Liver (tissue), 9 donors: Measurements from ENCODE around the gene PIP4K2A. TPM values are rescaled to one million over a fixed set of nuclear protein-coding genes. Genes with fewer than 3 reads are reported as not detected.
A peak's percentile ranks its signal among the peaks of the same experiment; 100 is the strongest.

Source experiments
- DNase-seq: peaks from one replicate; pipeline ENCODE4 v3.0.0-alpha.2; 2017; ENCODE audit warnings: low spot score
- H3K27ac ChIP-seq, 2 donors: one replicate each; pipeline ENCODE4 v1.7.0; 2013; ENCODE audit warnings: inconsistent platforms in 2 of 2, low read length in 2 of 2, control low read depth in 1 of 2, low read depth in 1 of 2, mild to moderate bottlenecking in 1 of 2
- H3K27me3 ChIP-seq, 4 donors: one replicate each; pipeline versions ENCODE4 v1.6.1 to v1.7.0; 2013; ENCODE audit warnings: low read length in 3 of 4, inconsistent platforms in 1 of 4, mild to moderate bottlenecking in 1 of 4, moderate library complexity in 1 of 4; ENCODE audit not compliant: control insufficient read depth in 4 of 4, insufficient read depth in 4 of 4
- H3K36me3 ChIP-seq, 4 donors: one replicate each; pipeline versions ENCODE4 v1.6.1 to v1.7.0; 2013; ENCODE audit warnings: low read length in 3 of 4, mild to moderate bottlenecking in 3 of 4, low read depth in 1 of 4, moderate library complexity in 1 of 4; ENCODE audit not compliant: control insufficient read depth in 4 of 4, insufficient read depth in 3 of 4
- H3K4me1 ChIP-seq, 4 donors: one replicate each; pipeline versions ENCODE4 v1.6.1 to v1.7.0; 2013; ENCODE audit warnings: low read length in 3 of 4, mild to moderate bottlenecking in 3 of 4, moderate library complexity in 1 of 4; ENCODE audit not compliant: control insufficient read depth in 4 of 4, insufficient read depth in 4 of 4
- H3K4me3 ChIP-seq, 3 donors: one replicate each; pipeline versions ENCODE4 v1.6.1 to v1.7.0; 2013; ENCODE audit warnings: low read length in 3 of 3, control low read depth in 1 of 3, low read depth in 1 of 3, mild to moderate bottlenecking in 1 of 3
- H3K9ac ChIP-seq, 2 donors: one replicate each; pipeline ENCODE4 v1.7.0; 2013; ENCODE audit warnings: low read length in 2 of 2, mild to moderate bottlenecking in 2 of 2, moderate library complexity in 2 of 2, control low read depth in 1 of 2, low read depth in 1 of 2
- H3K9me3 ChIP-seq, 4 donors: one replicate each; pipeline versions ENCODE4 v1.6.1 to v1.7.0; 2013; ENCODE audit warnings: low read length in 3 of 4; ENCODE audit not compliant: control insufficient read depth in 4 of 4
- ATF3 ChIP-seq: IDR thresholded peaks from 2 replicates; pipeline ENCODE4 v1.6.1; 2016; ENCODE audit warnings: antibody characterized with exemption
- CTCF ChIP-seq: fragments of 150-350 bp; IDR thresholded peaks from 2 replicates; pipeline ENCODE4 v1.5.1; 2017; ENCODE audit warnings: improper control_type of control experiment, low read depth, low read length; ENCODE audit not compliant: missing input control
- EGR1 ChIP-seq, 2 donors: IDR thresholded peaks; 2 replicates each; pipeline ENCODE4 v1.6.1; 2016 to 2018; ENCODE audit warnings: antibody characterized with exemption in 2 of 2, low read depth in 2 of 2
- FOXA1 ChIP-seq: IDR thresholded peaks from 2 replicates; pipeline ENCODE4 v1.6.1; 2016; ENCODE audit warnings: antibody characterized with exemption
- FOXA2 ChIP-seq: IDR thresholded peaks from 2 replicates; pipeline ENCODE4 v1.6.1; 2016; ENCODE audit warnings: antibody characterized with exemption
- GABPA ChIP-seq, 2 donors: IDR thresholded peaks in 1 of 2; conservative IDR thresholded peaks in 1 of 2; 2 replicates each; pipeline ENCODE4 v1.6.1; 2016; ENCODE audit warnings: antibody characterized with exemption in 2 of 2, mild to moderate bottlenecking in 1 of 2, moderate library complexity in 1 of 2
- HNF4A ChIP-seq, 2 donors: conservative IDR thresholded peaks; 2 replicates each; pipeline ENCODE4 v1.6.1; 2016; ENCODE audit warnings: antibody characterized with exemption in 2 of 2, mild to moderate bottlenecking in 2 of 2
- HNF4G ChIP-seq: IDR thresholded peaks from 2 replicates; pipeline ENCODE4 v1.6.1; 2016; ENCODE audit warnings: antibody characterized with exemption
- JUND ChIP-seq, 2 donors: IDR thresholded peaks; 2 replicates each; pipeline ENCODE4 v1.6.1; 2016; ENCODE audit warnings: antibody characterized with exemption in 2 of 2
- MAX ChIP-seq: IDR thresholded peaks from 2 replicates; pipeline ENCODE4 v1.6.1; 2016; ENCODE audit warnings: antibody characterized with exemption
- NR2F2 ChIP-seq: IDR thresholded peaks from 2 replicates; pipeline ENCODE4 v1.6.1; 2016; ENCODE audit warnings: antibody characterized with exemption
- RAD21 ChIP-seq, 2 donors: IDR thresholded peaks; 2 replicates each; pipeline ENCODE4 v1.6.1; 2016; ENCODE audit warnings: antibody characterized with exemption in 2 of 2, mild to moderate bottlenecking in 2 of 2
- REST ChIP-seq: IDR thresholded peaks from 2 replicates; pipeline ENCODE4 v1.6.1; 2016; ENCODE audit warnings: antibody characterized with exemption, mild to moderate bottlenecking
- RXRA ChIP-seq, 2 donors: IDR thresholded peaks; 2 replicates each; pipeline ENCODE4 v1.6.1; 2017 to 2018; ENCODE audit warnings: antibody characterized with exemption in 2 of 2, mild to moderate bottlenecking in 1 of 2
- SP1 ChIP-seq: IDR thresholded peaks from 2 replicates; pipeline ENCODE4 v1.6.1; 2018; ENCODE audit warnings: antibody characterized with exemption, mild to moderate bottlenecking
- TAF1 ChIP-seq: conservative IDR thresholded peaks from 2 replicates; pipeline ENCODE4 v1.6.1; 2016; ENCODE audit warnings: antibody characterized with exemption, mild to moderate bottlenecking
- YY1 ChIP-seq: IDR thresholded peaks from 2 replicates; pipeline ENCODE4 v1.6.1; 2016; ENCODE audit warnings: antibody characterized with exemption, mild to moderate bottlenecking
- ZBTB33 ChIP-seq: IDR thresholded peaks from 2 replicates; pipeline ENCODE4 v1.6.1; 2016; ENCODE audit warnings: antibody characterized with exemption
- WGBS: extraction: QIAGEN DNeasy Blood & Tissue Kit; methylation state at CpG from one replicate; pipeline ENCODE4 v1.1.7; 2013; 5-methylcytosine and 5-hydroxymethylcytosine counted together
- polyA plus RNA-seq, 2 donors: library from polyadenylated mRNA; stranded (reverse) in 1 of 2; unstranded in 1 of 2; fragments of 200-250 nt in 1 of 2; fragments of >200 nt in 1 of 2; fragmentation: Nextera tagmentation in 1 of 2; extraction: Ambion mirVana in 1 of 2; gene quantifications; one replicate each; pipeline versions ENCODE4 v1.2.1 to v1.2.3, GENCODE V29; 2013 to 2015
- total RNA-seq, 2 donors: library from RNA; depleted of rRNA; stranded (reverse); fragments of >200 nt; gene quantifications; one replicate each; pipeline ENCODE4 v1.2.3, GENCODE V29; 2014
- donor health status: healthy.
- donor health status: healthy.
- donor health status: healthy.
- donor health status: healthy.
- donor health status: healthy.

The PIP4K2A gene
- total and polyA plus RNA-seq, 4 donors = 6.4 to 53.7 (median 8.6) TPM

GRCh38 chr10:22635650-22636049 lies 78.7 kb downstream of the PIP4K2A start:
- no peak overlapping the region for H3K9ac ChIP-seq
- peak overlapping the region in 1 of 2 donors; percentile 1 for H3K27ac ChIP-seq
- H3K36me3 ChIP-seq = peaks cover 0 to 1% (median 0%) of the 10 kb centered on the region in 4 donors
- H3K4me3 ChIP-seq = no peak overlapping the region
- H3K4me1 ChIP-seq = no peaks in the 10 kb centered on the region
- H3K27me3 ChIP-seq = no peaks in the 10 kb centered on the region
- 92% methylated on average over 10 of the region's 10 CpGs for WGBS
- no peaks in the 10 kb centered on the region for H3K9me3 ChIP-seq
- no peak for TF ChIP-seq ZBTB33
- TF ChIP-seq TAF1 = no peak
- TF ChIP-seq ATF3 = no peak
- TF ChIP-seq FOXA1 = no peak
- TF ChIP-seq GABPA (IDR thresholded peaks at IDR 0.05 in 1 of 2, conservative IDR thresholded peaks at IDR 0.05 in 1 of 2) = no peak
- no peak for DNase-seq

GRCh38 chr10:22634606-22635459 lies 79.5 kb downstream of the PIP4K2A start:
- 87% methylated on average over 4 of the region's 4 CpGs for WGBS
- H3K9me3 ChIP-seq = no peaks in the 10 kb centered on the region
- TF ChIP-seq ZBTB33 = no peak
- TF ChIP-seq CTCF = no peak
- TF ChIP-seq ATF3 = no peak
- no peak for TF ChIP-seq HNF4G
- TF ChIP-seq REST = no peak
- TF ChIP-seq SP1 = no peak
- TF ChIP-seq EGR1 (IDR thresholded peaks at IDR 0.05; ENCODE audit: low read depth in 2 of 2) = no peak
- TF ChIP-seq MAX = no peak
- no peak for TF ChIP-seq RXRA (IDR thresholded peaks at IDR 0.05)
- TF ChIP-seq TAF1 = no peak
- TF ChIP-seq GABPA (IDR thresholded peaks at IDR 0.05 in 1 of 2, conservative IDR thresholded peaks at IDR 0.05 in 1 of 2) = no peak
- no peak for TF ChIP-seq FOXA1
- TF ChIP-seq YY1 = no peak
- TF ChIP-seq FOXA2 = no peak
- TF ChIP-seq NR2F2 = no peak
- TF ChIP-seq JUND (IDR thresholded peaks at IDR 0.05) = no peak
- no peak for TF ChIP-seq RAD21 (IDR thresholded peaks at IDR 0.05)
- no peak for TF ChIP-seq HNF4A (conservative IDR thresholded peaks at IDR 0.05)
- DNase-seq = no peak
- H3K27me3 ChIP-seq = no peaks in the 10 kb centered on the region
- no peak overlapping the region for H3K9ac ChIP-seq
- no peaks in the 10 kb centered on the region for H3K4me1 ChIP-seq
- H3K4me3 ChIP-seq = no peak overlapping the region
- H3K36me3 ChIP-seq = peaks cover 0 to 1% (median 0%) of the 10 kb centered on the region in 4 donors
- peak overlapping the region in 1 of 2 donors; percentile 1 for H3K27ac ChIP-seq
